Measurements from ENCODE around the gene PDE4B.

- no peak for TF ChIP-seq POLR2A (IDR thresholded peaks at IDR 0.05)
- TF ChIP-seq CTCF (IDR thresholded peaks at IDR 0.05) = no peak
Observed at GRCh38 chr1:65924471-65924870, 131.8 kb downstream of the PDE4B start.

All from body of pancreas (tissue), 4 donors.